GM18508 (cell line): ENCODE data around the gene MXRA7.
"Not testable (repeated sequence)": the region's sequence is repeated elsewhere in the genome, so short reads cannot be mapped to it uniquely, and the experiment has no call there.

Experiments used
- ATAC-seq: cut with Tn5 transposase; IDR thresholded peaks from one replicate; pipeline ENCODE4 v1.9.1; 2021; ENCODE audit warnings: moderate number of reproducible peaks; ENCODE audit not compliant: insufficient read depth, unreplicated experiment

MXRA7 gene

DNA sequence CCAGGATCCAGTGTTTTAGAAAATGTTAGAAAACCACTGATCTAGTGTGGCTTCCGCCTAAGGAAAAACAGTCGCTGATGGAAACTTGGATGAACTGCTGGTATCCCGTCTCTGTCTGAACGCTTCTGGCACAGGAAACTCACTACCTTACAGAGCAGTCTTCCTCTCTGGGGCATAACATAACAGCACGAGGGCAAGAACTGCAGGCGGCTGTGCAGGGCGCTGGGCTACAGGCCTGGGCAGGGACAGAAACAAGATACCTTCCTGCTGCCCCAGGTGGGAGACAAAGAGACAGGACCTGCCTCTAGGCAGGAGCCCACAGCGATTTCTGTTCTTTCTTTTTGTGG is 10.5 kb downstream of the MXRA7 start:
- ATAC-seq = no peak

DNA sequence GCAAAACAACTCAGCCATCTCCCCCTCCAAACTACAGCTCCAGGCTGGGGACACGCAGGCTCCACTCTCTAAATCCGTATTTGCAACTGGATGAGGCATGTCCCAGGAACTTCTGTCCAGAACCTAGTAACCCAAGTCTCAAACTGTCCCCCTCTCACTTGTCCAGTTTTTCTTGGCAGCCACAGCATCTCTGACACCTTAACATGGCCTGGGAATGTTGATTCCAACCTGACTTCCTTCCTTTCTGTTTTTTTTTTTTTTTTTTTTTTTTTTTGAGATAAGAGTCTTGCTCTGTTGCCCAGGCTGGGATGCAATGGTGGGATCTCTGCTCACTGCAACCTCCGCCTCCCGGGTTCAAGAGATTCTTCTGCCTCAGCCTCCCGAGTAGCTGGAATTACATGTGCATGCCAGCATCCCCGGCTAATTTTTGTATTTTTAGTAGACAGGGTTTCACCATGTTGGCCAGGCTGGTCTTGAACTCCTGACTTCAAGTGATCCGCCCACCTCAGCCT is 12.2 kb downstream of the MXRA7 start:
- not testable (repeated sequence) for ATAC-seq

DNA sequence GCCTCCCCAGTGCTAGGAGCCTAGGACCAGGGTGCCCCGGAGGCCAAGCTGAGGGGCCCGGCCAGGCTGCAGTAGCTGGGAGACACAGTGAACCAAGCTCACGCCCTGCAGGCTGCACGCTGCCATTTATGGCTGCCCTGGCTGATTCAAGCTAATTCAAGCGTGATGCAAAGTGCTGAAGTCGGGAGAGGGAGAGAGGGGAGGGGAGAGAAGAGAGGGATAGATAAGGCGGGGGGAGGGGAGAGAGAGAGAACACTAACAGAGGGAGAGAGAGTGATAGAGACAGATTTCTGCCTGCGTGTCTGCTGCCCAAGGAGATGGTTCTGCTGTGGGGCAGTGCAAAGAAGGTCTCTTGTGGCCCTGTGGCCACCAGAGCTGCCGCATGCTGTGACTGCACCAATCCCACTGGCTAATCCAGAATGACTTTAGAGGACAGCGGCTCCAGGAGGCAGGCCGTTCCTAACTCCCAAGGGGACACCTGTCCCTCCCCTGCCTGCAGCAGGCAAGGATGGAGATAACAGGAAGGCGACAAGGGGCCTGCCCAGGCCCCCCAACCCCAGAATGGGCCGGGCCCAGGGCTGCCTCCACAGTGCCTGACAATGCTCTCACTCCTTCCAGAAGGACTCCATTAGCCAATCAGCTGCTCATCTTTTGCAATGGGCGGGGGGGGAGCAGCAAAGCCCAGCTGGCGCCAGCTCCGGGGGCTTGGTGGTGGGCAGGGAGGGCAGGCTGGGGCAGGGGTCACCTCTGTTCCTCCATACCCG is 12.9 kb downstream of the MXRA7 start:
- ATAC-seq = no peak

DNA sequence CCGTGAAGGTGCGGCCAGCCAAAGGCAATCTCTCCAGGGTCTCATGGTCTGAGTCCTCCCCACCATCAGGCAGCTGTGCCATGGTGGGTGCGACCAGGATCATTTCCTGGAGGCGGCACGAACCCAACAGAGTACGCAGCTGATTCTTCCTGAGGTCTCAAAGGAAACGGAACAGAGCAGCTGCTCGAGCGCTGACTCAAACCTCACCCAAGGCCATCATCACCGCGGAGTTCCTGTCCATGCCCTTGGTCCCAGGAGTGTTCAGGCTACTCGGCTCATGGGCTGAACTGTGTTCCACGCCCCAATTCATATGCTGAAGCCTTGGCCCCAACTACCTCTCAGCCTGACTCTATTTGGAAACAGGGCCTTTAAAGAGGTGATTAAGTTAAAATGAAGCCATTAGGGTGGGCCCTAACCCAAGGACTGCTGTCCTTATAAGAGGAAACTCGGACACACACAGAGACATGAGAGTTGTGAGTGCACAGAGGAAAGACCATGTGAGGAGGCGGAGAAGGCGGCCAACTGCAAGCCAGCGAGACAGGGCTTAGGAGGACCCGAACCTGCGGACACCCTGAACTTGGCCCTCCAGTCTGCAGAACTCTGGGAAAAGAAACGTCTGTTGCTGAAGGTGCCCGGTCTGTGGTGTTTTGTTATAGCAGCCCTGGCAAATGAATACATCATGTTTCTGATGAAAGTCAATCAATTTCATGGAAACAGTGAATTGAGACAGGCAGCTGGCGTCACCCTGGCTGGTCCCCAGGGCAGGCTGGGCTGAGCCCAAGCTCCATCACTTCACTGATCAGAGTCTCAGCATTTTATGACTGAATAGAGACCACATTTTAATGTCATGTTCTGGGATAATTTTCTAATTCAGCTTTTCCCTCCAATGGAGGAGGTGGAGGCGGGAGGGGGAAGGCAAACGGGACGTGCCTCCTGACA is 13.7 kb downstream of the MXRA7 start:
- no peak for ATAC-seq

DNA sequence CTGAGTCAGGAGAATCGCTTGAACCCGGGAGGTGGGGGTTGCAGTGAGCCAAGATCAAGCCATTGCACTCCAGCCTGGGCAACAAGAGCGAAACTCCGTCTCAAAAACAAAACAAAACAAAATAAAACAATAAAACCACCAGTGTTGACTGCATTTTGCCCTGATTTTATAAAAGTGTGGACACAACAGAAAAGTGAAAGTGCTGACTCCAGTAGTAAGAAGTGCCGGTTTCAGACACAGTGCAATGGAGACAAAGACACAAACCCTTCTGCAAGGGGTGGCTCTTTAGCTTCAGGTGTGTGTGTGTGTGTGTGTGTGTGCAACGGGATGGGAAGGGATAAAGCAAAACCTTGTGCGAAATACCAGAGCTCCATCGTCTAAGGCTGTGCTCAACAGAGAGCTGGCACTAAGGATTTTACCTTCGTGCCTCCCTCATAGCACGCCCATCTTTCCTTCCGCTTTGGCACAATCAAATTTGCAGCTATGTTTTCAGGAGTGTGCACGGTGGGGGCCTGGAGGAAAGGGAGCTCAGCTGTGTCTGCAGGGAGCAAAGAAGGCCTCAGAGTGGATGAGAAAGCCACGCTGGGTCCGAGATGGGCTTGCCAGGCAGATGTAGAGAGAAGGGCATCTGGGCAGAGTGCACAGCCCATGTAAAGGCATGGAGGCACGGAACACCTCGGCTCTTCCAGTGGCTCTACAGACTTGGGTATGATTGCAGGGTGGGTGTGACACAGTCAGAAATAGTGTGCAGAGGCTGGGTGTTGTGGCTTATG is 15.5 kb downstream of the MXRA7 start:
- no peak for ATAC-seq

DNA sequence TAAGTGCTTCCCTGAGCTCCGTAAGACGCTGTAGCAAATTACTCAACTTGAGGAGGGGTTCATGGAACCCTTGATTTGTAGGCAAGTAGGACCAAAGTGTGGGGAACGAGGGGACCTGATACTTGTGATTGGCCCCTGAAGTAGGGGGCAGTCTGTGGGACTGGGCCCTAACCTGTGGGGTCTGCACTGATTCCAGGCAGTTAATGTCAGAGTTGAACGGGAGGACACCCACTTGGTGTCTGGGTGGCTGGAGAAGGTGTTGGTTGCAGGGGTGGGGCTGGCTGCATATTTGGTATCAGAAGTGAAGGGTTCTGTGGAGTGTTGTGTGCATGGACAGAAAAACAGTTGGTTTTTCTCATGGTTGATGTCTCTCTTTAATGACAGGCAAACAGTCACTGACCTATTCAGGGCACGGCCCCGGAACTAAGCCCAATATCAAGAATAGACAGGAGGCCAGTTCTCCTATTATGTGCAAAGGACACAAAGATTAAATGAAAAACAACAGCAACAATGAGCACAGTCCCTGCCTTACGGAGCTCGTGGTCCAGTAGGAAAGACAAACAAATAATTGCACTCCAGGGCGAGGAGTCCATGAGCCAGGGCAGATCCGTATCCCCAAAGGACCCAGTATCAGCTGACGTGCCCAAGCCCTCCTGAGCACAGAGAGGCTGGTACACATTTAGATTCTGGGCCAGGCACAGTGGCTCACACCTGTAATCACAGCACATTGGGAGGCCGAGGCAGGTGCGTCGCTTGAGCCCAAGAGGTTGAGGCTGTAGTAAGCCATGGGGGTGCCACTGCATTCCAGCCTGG is 19.2 kb downstream of the MXRA7 start:
- no peak for ATAC-seq

DNA sequence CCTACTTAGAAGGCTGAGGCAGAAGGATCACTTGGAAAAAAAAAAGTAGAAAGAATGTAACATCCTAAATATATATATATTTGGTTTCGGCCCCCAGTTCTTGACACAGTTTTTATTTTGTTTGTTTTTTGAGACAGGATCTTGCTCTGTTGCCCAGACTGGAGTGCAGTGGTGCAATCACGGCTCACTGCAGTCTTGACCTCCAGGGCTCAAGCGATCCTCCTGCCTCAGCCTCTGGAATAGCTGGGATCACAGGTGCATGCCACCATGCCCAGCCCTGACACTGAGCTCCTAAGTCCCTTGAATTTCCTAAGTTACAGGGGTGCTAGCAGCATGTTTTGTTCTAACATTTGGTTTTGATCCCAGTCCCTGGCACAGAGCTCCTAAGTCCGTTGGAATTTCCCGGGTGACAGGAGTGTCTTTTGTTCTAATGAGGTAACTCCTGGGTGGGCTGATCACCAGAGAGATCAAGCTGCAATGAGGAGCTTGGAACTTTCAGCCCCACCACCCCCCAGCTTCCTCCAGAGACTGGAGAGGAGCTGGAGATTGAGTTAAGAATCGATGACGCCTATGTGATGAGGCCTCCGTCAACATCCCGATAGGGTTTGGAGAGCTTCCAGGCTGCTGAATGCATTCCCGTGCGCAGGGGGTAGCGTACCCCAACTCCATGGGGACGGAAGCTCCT is 20.0 kb downstream of the MXRA7 start:
- no peak for ATAC-seq

DNA sequence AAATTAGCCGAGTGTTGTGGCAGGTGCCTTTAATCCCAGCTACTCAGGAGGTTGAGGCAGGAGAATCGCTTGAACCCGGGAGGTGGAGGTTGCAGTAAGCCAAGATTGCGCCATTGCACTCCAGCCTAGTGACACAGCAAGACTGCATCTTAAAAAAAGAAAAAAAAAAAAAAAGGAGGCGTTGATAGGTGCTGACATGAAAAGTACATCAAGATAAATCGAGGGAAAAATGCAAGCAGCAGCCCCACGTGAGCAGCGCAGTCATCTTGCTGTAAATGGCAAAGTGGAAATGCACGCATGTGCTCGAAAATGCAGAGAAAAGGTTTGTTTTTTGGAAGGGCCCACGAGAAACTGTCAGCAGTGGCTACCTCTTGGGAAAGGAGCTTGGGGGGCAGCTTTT is 20.9 kb downstream of the MXRA7 start:
- ATAC-seq = no peak

DNA sequence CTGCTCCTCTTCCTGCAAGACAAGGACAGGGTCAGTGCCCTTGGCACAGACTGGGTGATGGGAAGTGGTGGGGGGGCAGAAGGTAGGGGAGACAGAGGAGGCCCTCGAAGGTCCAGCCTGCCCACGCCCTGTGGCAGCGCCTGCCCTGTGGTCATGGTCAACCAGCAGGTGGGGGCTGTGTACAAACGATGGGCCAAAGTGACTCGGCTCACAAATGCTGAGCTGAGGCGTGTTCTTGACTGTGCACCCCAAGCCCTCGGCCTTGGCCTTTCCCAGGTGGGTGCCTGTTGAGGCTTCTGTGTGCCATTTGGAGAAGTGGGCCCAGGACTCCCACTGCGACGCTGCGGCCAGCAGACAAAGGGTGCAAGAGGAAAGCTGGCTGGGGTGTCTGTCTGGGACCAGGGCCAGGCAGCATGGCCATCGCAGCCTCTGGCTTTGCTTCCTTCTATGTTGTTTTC is 22.6 kb downstream of the MXRA7 start:
- ATAC-seq = no peak

DNA sequence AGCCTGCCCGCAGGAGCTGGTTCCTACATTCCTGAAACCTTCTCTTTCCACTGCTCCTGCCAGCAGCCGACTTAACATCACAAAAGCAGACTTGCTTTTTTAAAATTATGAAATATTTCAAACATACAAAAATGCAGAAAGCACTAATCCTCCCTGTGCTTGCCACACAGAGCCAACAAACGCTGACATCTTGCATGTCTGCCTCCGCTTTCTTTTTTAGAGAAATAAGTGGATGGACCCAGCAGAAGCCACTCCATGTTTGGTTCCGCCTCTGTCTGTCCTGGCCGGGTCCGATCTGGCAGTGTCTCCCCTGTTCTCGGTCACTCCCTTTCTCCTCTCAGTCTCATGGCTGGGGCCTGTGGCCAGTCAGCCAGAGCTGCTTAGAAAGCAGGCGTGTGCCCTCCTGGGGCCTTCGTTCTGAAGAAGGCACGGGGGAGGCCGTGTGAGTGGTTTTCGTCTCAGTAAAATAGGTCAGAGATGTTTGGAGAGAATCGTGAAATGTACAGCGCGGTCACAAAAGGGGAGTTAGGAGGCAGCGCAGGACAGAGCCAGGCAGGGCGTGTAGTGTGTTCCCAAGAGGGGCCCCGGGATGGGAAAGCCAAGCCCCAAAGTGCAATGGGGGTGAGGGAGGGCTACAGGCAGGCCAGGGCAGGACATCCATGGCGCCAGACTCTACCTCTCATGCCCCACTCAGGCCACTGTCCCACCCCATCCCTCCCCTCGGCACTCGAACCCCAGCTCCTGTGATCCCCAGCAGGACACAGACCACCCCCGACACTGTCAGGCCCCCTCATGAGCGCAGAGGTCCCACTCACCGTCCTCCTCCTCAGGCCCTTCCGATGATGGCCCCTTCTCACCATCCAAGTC is 23.2 kb downstream of the MXRA7 start:
- no peak for ATAC-seq

DNA sequence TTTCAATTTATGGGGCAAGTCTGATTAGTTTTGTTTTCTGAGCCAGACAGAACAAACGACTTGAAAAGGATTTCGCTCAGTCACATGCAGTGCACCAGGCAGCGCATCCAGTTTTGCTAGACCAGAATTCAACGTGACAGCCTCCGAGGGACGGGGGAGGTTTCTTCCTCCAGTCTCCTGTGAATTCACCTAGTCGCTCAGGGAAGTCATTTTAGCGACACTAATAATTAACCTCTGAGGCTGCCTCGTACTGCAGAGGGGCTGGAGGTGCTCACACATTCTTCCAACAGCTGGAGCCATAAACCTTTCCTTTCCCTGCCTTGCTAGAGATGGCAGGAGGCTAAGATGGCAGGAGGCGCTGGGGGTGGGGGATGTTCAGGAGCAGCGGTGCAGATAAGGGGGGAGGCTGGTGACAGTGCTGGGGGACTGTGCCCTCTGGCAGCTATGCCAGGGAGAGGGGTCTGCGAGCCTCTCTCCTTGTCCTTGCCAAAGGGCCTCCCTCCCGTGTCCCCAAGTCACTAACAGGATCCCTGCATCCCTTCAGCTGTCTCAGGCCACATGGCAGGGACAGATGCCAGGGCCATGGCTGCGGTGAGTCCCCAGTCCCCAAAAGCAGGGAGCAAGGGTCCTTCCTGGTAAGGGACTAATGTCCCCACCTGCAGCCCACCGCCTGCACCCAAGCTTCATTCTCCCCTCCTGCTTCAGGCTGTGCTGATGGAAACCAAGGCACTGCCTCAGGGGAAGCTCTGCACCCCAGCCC is 24.0 kb downstream of the MXRA7 start:
- no peak for ATAC-seq

DNA sequence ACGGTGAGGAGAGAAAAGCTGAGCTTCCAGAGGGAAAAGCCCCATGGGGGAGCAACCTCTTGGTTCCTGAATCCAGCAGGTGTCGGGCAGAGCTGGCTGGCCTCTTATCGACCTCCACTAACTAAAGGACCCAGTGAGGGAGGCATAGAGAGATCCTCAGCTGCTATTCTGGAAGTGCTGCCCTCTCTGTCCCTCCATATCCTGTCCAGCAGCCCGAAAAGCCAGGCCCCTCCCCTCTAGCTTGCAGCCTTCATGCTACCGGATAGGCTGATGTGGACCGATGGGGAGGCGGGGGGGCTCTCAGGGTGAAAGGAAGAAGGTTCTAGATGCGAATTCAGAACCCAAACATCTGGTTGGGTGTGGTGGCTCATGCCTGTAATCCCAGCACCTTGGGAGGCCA is 24.9 kb downstream of the MXRA7 start:
- no peak for ATAC-seq

DNA sequence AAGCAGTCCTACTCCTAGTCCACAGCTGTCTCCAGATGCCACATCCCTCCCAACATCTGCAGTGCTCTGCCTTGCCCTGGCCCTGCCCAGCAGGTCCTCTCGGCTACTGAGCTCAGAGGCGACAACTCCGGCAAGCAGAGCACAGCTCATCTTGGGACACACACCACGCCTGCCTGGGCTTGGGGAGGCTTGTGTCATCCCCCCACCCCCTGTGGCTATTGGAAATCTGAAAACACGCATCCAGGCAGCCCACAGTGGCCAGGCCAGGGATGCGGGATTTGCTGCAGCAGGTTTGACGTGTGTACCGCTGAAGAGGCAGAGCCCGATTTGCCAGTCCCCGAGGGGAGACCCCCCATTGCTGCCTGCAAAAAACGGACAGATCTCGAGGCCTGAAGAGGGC is 25.4 kb downstream of the MXRA7 start:
- ATAC-seq = no peak

DNA sequence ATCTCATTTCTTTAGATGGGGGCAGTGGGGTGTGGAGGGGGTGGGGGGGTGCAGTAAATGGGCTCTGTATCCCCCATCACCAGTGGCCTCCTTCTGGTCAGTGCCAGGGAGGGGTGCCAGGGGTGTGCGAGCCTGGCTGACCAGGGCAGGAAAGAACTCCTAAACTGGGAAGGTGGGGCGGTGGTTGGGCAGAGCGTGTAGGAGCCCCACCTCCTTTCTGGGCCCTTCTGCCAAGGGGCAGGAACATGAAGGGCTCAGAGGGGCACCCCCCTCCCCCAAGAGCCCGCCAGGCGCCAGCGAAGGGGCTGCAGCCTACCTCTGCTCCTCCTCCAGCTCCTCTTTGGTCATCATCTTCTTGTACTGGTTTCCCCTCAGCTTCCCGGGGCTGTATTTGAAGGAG is 26.0 kb downstream of the MXRA7 start:
- ATAC-seq = no peak

DNA sequence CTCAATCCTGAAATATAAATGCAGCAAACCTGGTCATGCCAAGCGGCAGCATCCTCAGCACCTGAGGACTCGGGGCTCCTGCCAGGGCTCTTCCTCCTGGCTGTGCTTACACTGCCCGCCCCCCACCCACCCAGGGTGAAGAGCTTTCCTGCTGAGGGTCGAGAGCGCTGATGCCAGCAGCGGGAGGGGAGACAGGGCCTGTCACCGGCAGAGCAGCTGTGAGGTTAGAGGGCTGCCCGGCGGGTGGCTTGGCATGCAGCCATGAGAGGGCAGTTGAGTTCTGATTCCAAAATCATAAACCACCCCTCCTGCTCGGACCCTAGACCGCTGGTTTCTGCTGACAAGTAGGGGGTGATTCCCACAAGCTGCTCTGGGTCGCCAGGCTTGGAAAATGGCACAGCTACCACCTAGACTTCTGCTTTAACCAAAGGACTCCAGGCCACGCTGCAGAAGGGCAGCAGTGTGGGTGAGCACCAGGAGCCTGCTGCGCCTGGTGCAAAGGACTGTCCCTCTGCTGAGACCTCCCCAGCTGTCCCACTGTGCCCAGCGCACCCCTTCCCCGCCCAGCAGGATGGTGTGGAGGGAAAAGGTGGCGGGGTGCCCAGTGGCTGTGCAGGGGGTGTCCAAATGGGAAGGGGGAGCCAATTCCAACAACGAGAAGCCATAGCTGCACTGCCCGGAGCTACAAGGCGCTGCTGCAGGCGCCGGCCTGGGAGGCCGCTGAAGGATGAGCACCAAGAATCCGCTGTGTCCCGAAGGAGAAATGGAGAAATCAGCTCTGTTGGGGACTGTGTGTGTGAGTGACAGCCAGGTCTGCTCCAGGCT is 26.6 kb downstream of the MXRA7 start:
- ATAC-seq = no peak

DNA sequence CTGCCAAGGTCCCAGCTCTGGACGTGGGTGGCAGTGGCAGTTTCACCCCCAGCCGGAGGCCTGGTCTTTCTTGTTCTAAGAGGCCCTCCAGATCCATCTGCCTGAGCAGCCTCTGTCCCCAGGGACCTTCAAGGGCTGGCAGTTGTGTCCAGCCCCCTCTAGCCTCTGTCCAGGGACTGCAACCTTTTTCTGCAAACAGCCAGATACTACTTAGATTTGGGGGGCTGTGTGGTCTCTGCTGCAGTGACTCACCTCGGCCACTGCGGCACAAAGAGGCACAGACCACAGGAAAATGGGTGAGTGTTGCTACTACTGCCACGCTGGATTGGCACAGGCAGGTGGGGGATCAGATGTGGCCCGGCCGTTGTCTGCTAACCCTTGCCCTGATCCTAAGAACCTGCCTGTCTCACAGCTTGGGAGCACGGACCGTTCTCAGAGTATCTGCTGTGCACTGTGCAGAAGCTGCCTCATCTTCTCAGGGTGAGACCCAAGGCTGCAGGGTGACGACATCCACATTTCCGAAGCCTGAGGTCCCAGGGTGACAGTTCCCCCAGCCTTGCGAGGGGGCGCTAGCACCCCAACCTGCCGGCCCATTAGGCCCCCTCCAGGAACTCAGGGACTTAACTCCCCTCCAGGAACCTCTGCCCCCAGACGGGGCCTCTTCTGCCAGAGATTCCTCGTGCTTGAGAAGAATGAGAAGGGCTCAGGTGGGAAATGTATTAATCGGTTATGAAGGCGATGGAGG is 27.6 kb downstream of the MXRA7 start:
- no peak for ATAC-seq
